Measurements from ENCODE around the gene PCSK5. TPM values are rescaled to one million over a fixed set of nuclear protein-coding genes. Genes with fewer than 3 reads are reported as not detected.

PCSK5 gene
- total RNA-seq, 1 donor, result 14.3 TPM

- no peaks in the 10 kb centered on the region for H3K27me3 ChIP-seq (ENCODE audit: insufficient read depth, low read length)
- H3K4me3 ChIP-seq (ENCODE audit: low read length), result peak overlapping the region; percentile 99
- peaks cover 28% of the 10 kb centered on the region for H3K4me1 ChIP-seq (ENCODE audit: insufficient read depth, low read length)
- H3K9me3 ChIP-seq (ENCODE audit: low read depth, low read length), result no peaks in the 10 kb centered on the region
These were observed 504.9 kb downstream of the PCSK5 start for GRCh38 chr9:76395381-76395780.

GRCh38 chr9:76396144-76396543, 505.7 kb downstream of the PCSK5 start:
- Histone ChIP-seq H3K27me3 (ENCODE audit: insufficient read depth, low read length) (no peaks in the 10 kb centered on the region), H3K9me3 (ENCODE audit: low read depth, low read length) (no peaks in the 10 kb centered on the region), H3K4me1 (ENCODE audit: insufficient read depth, low read length) (peaks cover 28% of the 10 kb centered on the region)

GRCh38 chr9:76396597-76396996, 506.1 kb downstream of the PCSK5 start:
- no peaks in the 10 kb centered on the region for H3K9me3 ChIP-seq (ENCODE audit: low read depth, low read length)
- no peak overlapping the region for H3K4me3 ChIP-seq (ENCODE audit: low read length)
- peaks cover 28% of the 10 kb centered on the region for H3K4me1 ChIP-seq (ENCODE audit: insufficient read depth, low read length)
- no peaks in the 10 kb centered on the region for H3K27me3 ChIP-seq (ENCODE audit: insufficient read depth, low read length)

More at GRCh38 chr9:76396144-76396543, 505.7 kb downstream of the PCSK5 start:
- H3K4me3 ChIP-seq (ENCODE audit: low read length), result no peak overlapping the region

- H3K4me3 ChIP-seq (ENCODE audit: low read length), result no peak overlapping the region
- H3K9me3 ChIP-seq (ENCODE audit: low read depth, low read length), result no peaks in the 10 kb centered on the region
- H3K4me1 ChIP-seq (ENCODE audit: insufficient read depth, low read length), result peaks cover 13% of the 10 kb centered on the region
- no peaks in the 10 kb centered on the region for H3K27me3 ChIP-seq (ENCODE audit: insufficient read depth, low read length)
These were observed 509.4 kb downstream of the PCSK5 start for GRCh38 chr9:76399856-76400255.

GRCh38 chr9:76400534-76401096, 510.1 kb downstream of the PCSK5 start:
- no peaks in the 10 kb centered on the region for H3K9me3 ChIP-seq (ENCODE audit: low read depth, low read length)
- no peaks in the 10 kb centered on the region for H3K27me3 ChIP-seq (ENCODE audit: insufficient read depth, low read length)
- H3K4me3 ChIP-seq (ENCODE audit: low read length), result no peak overlapping the region
- peaks cover 5% of the 10 kb centered on the region for H3K4me1 ChIP-seq (ENCODE audit: insufficient read depth, low read length)

- Histone ChIP-seq H3K4me1 (ENCODE audit: insufficient read depth, low read length) (no peaks in the 10 kb centered on the region), H3K9me3 (ENCODE audit: low read depth, low read length) (no peaks in the 10 kb centered on the region), H3K4me3 (ENCODE audit: low read length) (no peak overlapping the region), H3K27me3 (ENCODE audit: insufficient read depth, low read length) (no peaks in the 10 kb centered on the region)
These were observed 510.7 kb downstream of the PCSK5 start for GRCh38 chr9:76401176-76401575.

GRCh38 chr9:76401580-76402354, 511.3 kb downstream of the PCSK5 start:
- Histone ChIP-seq H3K27me3 (ENCODE audit: insufficient read depth, low read length) (no peaks in the 10 kb centered on the region), H3K4me3 (ENCODE audit: low read length) (no peak overlapping the region), H3K9me3 (ENCODE audit: low read depth, low read length) (no peaks in the 10 kb centered on the region), H3K4me1 (ENCODE audit: insufficient read depth, low read length) (no peaks in the 10 kb centered on the region)

- Histone ChIP-seq H3K27me3 (ENCODE audit: insufficient read depth, low read length) (no peaks in the 10 kb centered on the region), H3K4me3 (ENCODE audit: low read length) (no peak overlapping the region), H3K4me1 (ENCODE audit: insufficient read depth, low read length) (no peaks in the 10 kb centered on the region), H3K9me3 (ENCODE audit: low read depth, low read length) (no peaks in the 10 kb centered on the region)
These were observed 512.9 kb downstream of the PCSK5 start for GRCh38 chr9:76403352-76403751.

GRCh38 chr9:76404401-76404800, 513.9 kb downstream of the PCSK5 start:
- Histone ChIP-seq H3K27me3 (ENCODE audit: insufficient read depth, low read length) (no peaks in the 10 kb centered on the region), H3K4me1 (ENCODE audit: insufficient read depth, low read length) (no peaks in the 10 kb centered on the region), H3K9me3 (ENCODE audit: low read depth, low read length) (no peaks in the 10 kb centered on the region), H3K4me3 (ENCODE audit: low read length) (no peak overlapping the region)

GRCh38 chr9:76405340-76405739, 514.9 kb downstream of the PCSK5 start:
- no peak overlapping the region for H3K4me3 ChIP-seq (ENCODE audit: low read length)
- no peaks in the 10 kb centered on the region for H3K27me3 ChIP-seq (ENCODE audit: insufficient read depth, low read length)
- H3K4me1 ChIP-seq (ENCODE audit: insufficient read depth, low read length), result no peaks in the 10 kb centered on the region
- no peaks in the 10 kb centered on the region for H3K9me3 ChIP-seq (ENCODE audit: low read depth, low read length)

GRCh38 chr9:76405868-76406267, 515.4 kb downstream of the PCSK5 start:
- Histone ChIP-seq H3K27me3 (ENCODE audit: insufficient read depth, low read length) (no peaks in the 10 kb centered on the region), H3K4me1 (ENCODE audit: insufficient read depth, low read length) (no peaks in the 10 kb centered on the region), H3K4me3 (ENCODE audit: low read length) (no peak overlapping the region), H3K9me3 (ENCODE audit: low read depth, low read length) (no peaks in the 10 kb centered on the region)
